CD4-positive, CD25-positive, alpha-beta regulatory T cell (primary cell): ENCODE results near the gene GPX2. TPM values are rescaled to one million over a fixed set of nuclear protein-coding genes. Genes with fewer than 3 reads are reported as not detected.

Experiments
- ATAC-seq, 2 donors: fragments of 150-1000 bp; cut with Tn5 transposase; one replicate each; pipeline ENCODE4 v1.10.0; 2021; ENCODE audit warnings: low read depth in 2 of 2, moderate number of reproducible peaks in 2 of 2, moderate library complexity in 1 of 2
- DNase-seq, 3 donors: peaks; one replicate each; pipeline versions ENCODE4 v3.0.0 to v3.0.0-alpha.2; 2012 to 2022; ENCODE audit warnings: mixed read lengths in 1 of 3
- H3K27ac ChIP-seq: one replicate; pipeline ENCODE4 v1.7.0; 2013; ENCODE audit warnings: mild to moderate bottlenecking, low read length; ENCODE audit not compliant: insufficient read depth, poor library complexity, severe bottlenecking
- H3K27me3 ChIP-seq: one replicate; pipeline ENCODE4 v1.7.0; 2013; ENCODE audit warnings: low read length; ENCODE audit not compliant: control insufficient read depth, insufficient read depth
- H3K36me3 ChIP-seq: one replicate; pipeline ENCODE4 v1.7.0; 2013; ENCODE audit warnings: mild to moderate bottlenecking, low read length, moderate library complexity; ENCODE audit not compliant: control insufficient read depth, insufficient read depth
- H3K4me1 ChIP-seq: 2 replicates; pipeline ENCODE4 v1.7.0; 2013; ENCODE audit warnings: mild to moderate bottlenecking, low read length; ENCODE audit not compliant: insufficient read depth, control insufficient read depth, poor library complexity, severe bottlenecking
- H3K4me3 ChIP-seq: one replicate; pipeline ENCODE4 v1.7.0; 2013; ENCODE audit warnings: low read depth, mild to moderate bottlenecking, low read length, moderate library complexity
- H3K9me3 ChIP-seq, 2 experiments: 1 replicate in 1 of 2; 2 replicates in 1 of 2; pipeline ENCODE4 v1.7.0; 2013; ENCODE audit warnings: low read length in 2 of 2, mild to moderate bottlenecking in 1 of 2, moderate library complexity in 1 of 2; ENCODE audit not compliant: control insufficient read depth in 2 of 2
- H3K27ac Mint-ChIP-seq, 3 donors: one replicate each; pipeline ENCODE4 v1.8.0; 2020 to 2022; ENCODE audit warnings: mild to moderate bottlenecking in 3 of 3, mixed read lengths in 3 of 3, moderate library complexity in 2 of 3
- H3K27me3 Mint-ChIP-seq: one replicate; pipeline ENCODE4 v1.8.0; 2022; ENCODE audit warnings: mild to moderate bottlenecking, mixed read lengths
- H3K36me3 Mint-ChIP-seq: one replicate; pipeline ENCODE4 v1.8.0; 2020; ENCODE audit warnings: mixed read lengths
- H3K4me1 Mint-ChIP-seq, 4 donors: one replicate each; pipeline ENCODE4 v1.8.0; 2020 to 2022; ENCODE audit warnings: mixed read lengths in 4 of 4, mild to moderate bottlenecking in 1 of 4
- H3K4me3 Mint-ChIP-seq, 4 donors: one replicate each; pipeline ENCODE4 v1.8.0; 2020 to 2022; ENCODE audit warnings: mild to moderate bottlenecking in 4 of 4, mixed read lengths in 4 of 4, moderate library complexity in 3 of 4
- H3K9me3 Mint-ChIP-seq, 7 donors: one replicate each; pipeline ENCODE4 v1.8.0; 2020 to 2022; ENCODE audit warnings: mixed read lengths in 7 of 7, mild to moderate bottlenecking in 3 of 7, moderate library complexity in 2 of 7
- polyA plus RNA-seq, 4 donors: library from polyadenylated mRNA; unstranded; fragments of 300-500 nt; fragmentation: Illumina TruSeq; gene quantifications; one replicate each; pipeline ENCODE4 v1.2.3, GENCODE V29; 2021
- total RNA-seq: library from RNA; stranded (reverse); gene quantifications from one replicate; pipeline ENCODE4 v1.2.3, GENCODE V29; 2022

Gene GPX2
- not detected for total RNA-seq
- polyA plus RNA-seq, result under 1 TPM in 2 of 4 donors, not detected in 2; 0.54 to 0.94 TPM

GRCh38 chr14:64942531-64943111, at the start of gene GPX2:
GPX2 (minus strand) TSS chr14:64942745; CDS start chr14:64942726, 19 bp downstream.
- DNase-seq (no peak), ATAC-seq (no peak)
- peaks cover 15 to 74% (median 38%) of the 10 kb centered on the region in 4 donors for H3K4me1 Mint-ChIP-seq
- Histone ChIP-seq H3K36me3 (peaks cover 54% of the 10 kb centered on the region), H3K9me3 (no peaks in the 10 kb centered on the region), H3K4me1 (no peaks in the 10 kb centered on the region), H3K4me3 (no peak within 1 kb of the TSS), H3K27ac (no peak within 1 kb of the TSS), H3K27me3 (no peaks in the 10 kb centered on the region)
- peaks cover 48% of the 10 kb centered on the region for H3K36me3 Mint-ChIP-seq
- H3K9me3 Mint-ChIP-seq, result no peaks in the 10 kb centered on the region
- H3K27me3 Mint-ChIP-seq, result no peaks in the 10 kb centered on the region
- peak within 1 kb of the TSS; percentile 62 to 82 (median 78) for H3K27ac Mint-ChIP-seq
- no peak within 1 kb of the TSS for H3K4me3 Mint-ChIP-seq

- H3K27ac Mint-ChIP-seq, result peak overlapping the region; percentile 52 to 82 (median 72)
- H3K4me3 Mint-ChIP-seq, result peak overlapping the region in 2 of 4 donors; percentile 85 to 90
These were observed 48.4 kb upstream of the GPX2 start for GRCh38 chr14:64990939-64991338.

GRCh38 chr14:64990296-64990695, 47.8 kb upstream of the GPX2 start:
- Histone ChIP-seq H3K27ac (peak overlapping the region; percentile 52), H3K4me3 (peak overlapping the region; percentile 45), H3K27me3 (no peaks in the 10 kb centered on the region), H3K4me1 (peaks cover 43% of the 10 kb centered on the region), H3K9me3 (no peaks in the 10 kb centered on the region), H3K36me3 (no peaks in the 10 kb centered on the region)
- ATAC-seq (no peak), DNase-seq (peak in 2 of 3 donors; percentile 40 to 73)
- H3K4me1 Mint-ChIP-seq, result peaks cover 25 to 69% (median 34%) of the 10 kb centered on the region in 4 donors
- H3K9me3 Mint-ChIP-seq, result no peaks in the 10 kb centered on the region
- peaks cover 4% of the 10 kb centered on the region for H3K36me3 Mint-ChIP-seq
- H3K27me3 Mint-ChIP-seq, result no peaks in the 10 kb centered on the region
- peak overlapping the region; percentile 70 to 85 (median 76) for H3K4me3 Mint-ChIP-seq
- peak overlapping the region; percentile 52 to 82 (median 72) for H3K27ac Mint-ChIP-seq

More at GRCh38 chr14:64990939-64991338, 48.4 kb upstream of the GPX2 start:
- H3K27me3 Mint-ChIP-seq, result no peaks in the 10 kb centered on the region
- Histone ChIP-seq H3K9me3 (no peaks in the 10 kb centered on the region), H3K27ac (peak overlapping the region; percentile 52), H3K27me3 (no peaks in the 10 kb centered on the region), H3K36me3 (no peaks in the 10 kb centered on the region), H3K4me3 (peak overlapping the region; percentile 45), H3K4me1 (peaks cover 43% of the 10 kb centered on the region)
- no peaks in the 10 kb centered on the region for H3K9me3 Mint-ChIP-seq
- DNase-seq (no peak), ATAC-seq (no peak)
- H3K36me3 Mint-ChIP-seq, result peaks cover 4% of the 10 kb centered on the region
- peaks cover 25 to 68% (median 33%) of the 10 kb centered on the region in 4 donors for H3K4me1 Mint-ChIP-seq

- H3K4me1 Mint-ChIP-seq, result peaks cover 23 to 67% (median 34%) of the 10 kb centered on the region in 4 donors
- peaks cover 4% of the 10 kb centered on the region for H3K36me3 Mint-ChIP-seq
- Histone ChIP-seq H3K4me1 (peaks cover 46% of the 10 kb centered on the region), H3K27ac (peak overlapping the region; percentile 84), H3K36me3 (no peaks in the 10 kb centered on the region), H3K4me3 (peak overlapping the region; percentile 95), H3K9me3 (no peaks in the 10 kb centered on the region), H3K27me3 (no peaks in the 10 kb centered on the region)
- H3K9me3 Mint-ChIP-seq, result no peaks in the 10 kb centered on the region
- H3K27ac Mint-ChIP-seq, result peak overlapping the region in 2 of 3 donors; percentile 93 to 98
- peaks cover 5% of the 10 kb centered on the region for H3K27me3 Mint-ChIP-seq
- H3K4me3 Mint-ChIP-seq, result peak overlapping the region; percentile 86 to 97 (median 94)
- DNase-seq (no peak), ATAC-seq (no peak)
These were observed 44.9 kb upstream of the GPX2 start for GRCh38 chr14:64987438-64987767.

- ATAC-seq, result peak; percentile 92 to 94
- peak; percentile 83 to 98 (median 96) for DNase-seq
- Mint-ChIP-seq H3K36me3 (peaks cover 4% of the 10 kb centered on the region), H3K9me3 (no peaks in the 10 kb centered on the region), H3K4me1 (peaks cover 22 to 61% (median 34%) of the 10 kb centered on the region in 4 donors), H3K27me3 (peaks cover 5% of the 10 kb centered on the region), H3K27ac (peak within 1 kb of the TSS; percentile 48 to 98 (median 93)), H3K4me3 (peak within 1 kb of the TSS; percentile 86 to 97 (median 94))
- Histone ChIP-seq H3K27ac (peak within 1 kb of the TSS; percentile 84), H3K4me1 (peaks cover 43% of the 10 kb centered on the region), H3K9me3 (no peaks in the 10 kb centered on the region), H3K27me3 (no peaks in the 10 kb centered on the region), H3K36me3 (no peaks in the 10 kb centered on the region), H3K4me3 (peak within 1 kb of the TSS; percentile 95)
These were observed 44.3 kb upstream of the GPX2 start, which contains the start of gene FNTB for GRCh38 chr14:64986648-64987437. FNTB (plus strand) TSS chr14:64986895; CDS start chr14:64986954, 59 bp downstream.

- no peak overlapping the region for H3K27ac Mint-ChIP-seq
- ATAC-seq, result no peak
These were observed 41.1 kb upstream of the GPX2 start for GRCh38 chr14:64983439-64984310.

More at GRCh38 chr14:64983439-64984310, 41.1 kb upstream of the GPX2 start:
- no peak overlapping the region for H3K27ac ChIP-seq
- no peaks in the 10 kb centered on the region for H3K9me3 ChIP-seq
- Mint-ChIP-seq H3K27me3 (peaks cover 5% of the 10 kb centered on the region), H3K36me3 (no peaks in the 10 kb centered on the region), H3K4me1 (peaks cover 12 to 34% (median 18%) of the 10 kb centered on the region in 4 donors), H3K4me3 (peak overlapping the region in 3 of 4 donors; percentile 0 to 75 (median 65)), H3K9me3 (no peaks in the 10 kb centered on the region)
- peak in 2 of 3 donors; percentile 66 to 70 for DNase-seq
- no peaks in the 10 kb centered on the region for H3K27me3 ChIP-seq
- no peaks in the 10 kb centered on the region for H3K36me3 ChIP-seq
- H3K4me3 ChIP-seq, result peak overlapping the region; percentile 56
- peaks cover 21% of the 10 kb centered on the region for H3K4me1 ChIP-seq
